HepG2 (cell line): Measurements from ENCODE around the gene DCDC2C. TPM values are rescaled to one million over a fixed set of nuclear protein-coding genes. Genes with fewer than 3 reads are reported as not detected.

Experiments
- ATAC-seq: fragments of 200-7000 bp; cut with Tn5 transposase; 3 replicates; pipeline ENCODE4 v1.9.1; 2020; ENCODE audit warnings: mild to moderate bottlenecking, moderate library complexity
- BruUV-seq: library from RNA; stranded (reverse); fragments of 400-500 nt; replicated peaks from 2 replicates; lab custom pipeline; 2021; lab: Mats Ljungman, UMichigan
- CTCF ChIA-PET: fragments of 300-600 bp; formaldehyde crosslinking; extraction: SDS; loops from one replicate; lab custom pipeline; 2021; ENCODE audit warnings: low total read pairs, inconsistent platforms, low intra/inter-chr PET ratio; lab: Yijun Ruan, JAX
- POLR2A ChIA-PET: fragments of 350-600 bp; sonication (Branson Sonifier 250); formaldehyde crosslinking; loops from one replicate; lab custom pipeline; 2020; ENCODE audit warnings: antibody characterized with exemption, inconsistent platforms; lab: Yijun Ruan, JAX
- DNase-seq: peaks from one replicate; pipeline ENCODE4 v3.0.0-alpha.2; 2015; ENCODE audit warnings: low spot score
- FAIRE-seq: peaks from 3 replicates; lab custom pipeline; 2011; peaks lifted over from hg19 to GRCh38; lab: Jason Lieb, UNC
- H2AFZ ChIP-seq: one replicate; pipeline ENCODE4 v1.6.1; 2011; ENCODE audit warnings: low read length, inconsistent platforms
- H3K27ac ChIP-seq: fragments of 300-600 bp; 3 replicates; pipeline ENCODE4 v1.8.0; 2011; ENCODE audit warnings: mixed run types, mild to moderate bottlenecking, mixed read lengths, low read length, inconsistent platforms; ENCODE audit not compliant: insufficient read depth; ENCODE audit errors: extremely low read length
- H3K27me3 ChIP-seq, 2 experiments: fragments of 200-600 bp in 1 of 2; 2 replicates in 1 of 2; 3 replicates in 1 of 2; pipeline versions ENCODE4 v1.6.0 to v1.8.0; 2011; ENCODE audit warnings: low read length in 2 of 2, mild to moderate bottlenecking in 2 of 2, moderate library complexity in 2 of 2, inconsistent platforms in 1 of 2; ENCODE audit not compliant: insufficient read depth in 2 of 2, control insufficient read depth in 1 of 2
- H3K36me3 ChIP-seq, 2 experiments: fragments of 200-600 bp in 1 of 2; replicated peaks in 1 of 2; 2 replicates in 1 of 2; 3 replicates in 1 of 2; pipeline versions ENCODE4 v1.5.1 to v1.8.0; 2011; ENCODE audit warnings: low read length in 2 of 2, inconsistent platforms in 1 of 2; ENCODE audit not compliant: insufficient read depth in 2 of 2, control insufficient read depth in 1 of 2
- H3K4me1 ChIP-seq: 2 replicates; pipeline ENCODE4 v1.5.1; 2012; ENCODE audit warnings: low read length, inconsistent platforms; ENCODE audit not compliant: insufficient read depth
- H3K4me2 ChIP-seq: 2 replicates; pipeline ENCODE4 v1.6.0; 2011; ENCODE audit warnings: low read depth, low read length, inconsistent platforms
- H3K4me3 ChIP-seq, 3 experiments: fragments of 200-600 bp in 1 of 3; sonication (generic), shearing (Covaris generic) in 1 of 3; replicated peaks in 1 of 3; 2 replicates each; pipeline ENCODE4 v1.5.1; 2011 to 2016; ENCODE audit warnings: low read length in 3 of 3, inconsistent platforms in 2 of 3, low read depth in 2 of 3, mild to moderate bottlenecking in 2 of 3, control low read depth in 1 of 3, mixed read lengths in 1 of 3; ENCODE audit not compliant: insufficient read depth in 1 of 3
- H3K79me2 ChIP-seq: one replicate; pipeline ENCODE4 v1.6.1; 2011; ENCODE audit warnings: low read length, inconsistent platforms; ENCODE audit not compliant: insufficient read depth
- H3K9ac ChIP-seq: 2 replicates; pipeline ENCODE4 v1.6.0; 2011; ENCODE audit warnings: mild to moderate bottlenecking, low read depth, low read length, inconsistent platforms; ENCODE audit not compliant: insufficient read depth
- H3K9me3 ChIP-seq: 2 replicates; pipeline ENCODE4 v1.5.1; 2012; ENCODE audit warnings: mild to moderate bottlenecking, low read length
- H4K20me1 ChIP-seq: 2 replicates; pipeline ENCODE4 v1.6.0; 2011; ENCODE audit warnings: inconsistent platforms, mild to moderate bottlenecking, low read length, moderate library complexity; ENCODE audit not compliant: insufficient read depth
- ARNT ChIP-seq: fragments of 450-650 bp; IDR thresholded peaks from 2 replicates; pipeline ENCODE4 v1.6.1; 2017
- ATRX ChIP-seq: sonication (generic); formaldehyde crosslinking; IDR thresholded peaks from 2 replicates; pipeline ENCODE4 v1.4.0; 2020; ENCODE audit warnings: missing genetic modification reagents, borderline replicate concordance
- BRD4 ChIP-seq: sonication (generic); formaldehyde crosslinking; IDR thresholded peaks from 2 replicates; pipeline ENCODE4 v1.4.0; 2020; ENCODE audit warnings: missing genetic modification reagents
- HOXA7 ChIP-seq: sonication (generic); formaldehyde crosslinking; IDR thresholded peaks from 2 replicates; pipeline ENCODE4 v1.8.1; 2022; ENCODE audit warnings: mild to moderate bottlenecking, missing genetic modification reagents, moderate library complexity
- KMT2A ChIP-seq: sonication (generic); formaldehyde crosslinking; IDR thresholded peaks from 2 replicates; pipeline ENCODE4 v1.4.0; 2020; ENCODE audit warnings: missing genetic modification reagents
- MEIS2 ChIP-seq: sonication (generic); formaldehyde crosslinking; IDR thresholded peaks from 2 replicates; pipeline ENCODE4 v1.9.0; 2021; ENCODE audit warnings: mild to moderate bottlenecking, missing genetic modification reagents
- MYC ChIP-seq: sonication (generic); formaldehyde crosslinking; IDR thresholded peaks from 2 replicates; pipeline ENCODE4 v1.9.0; 2021; ENCODE audit warnings: missing genetic modification reagents, borderline replicate concordance
- RBM22 ChIP-seq: fragments of 200-400 bp; formaldehyde crosslinking; optimal IDR thresholded peaks from 2 replicates; pipeline ENCODE3; 2017; ENCODE audit warnings: mild to moderate bottlenecking, low read length, moderate library complexity
- ZBTB7B ChIP-seq: sonication (generic); formaldehyde crosslinking; IDR thresholded peaks from 2 replicates; pipeline ENCODE4 v1.4.0; 2020; ENCODE audit warnings: missing genetic modification reagents
- ZNF383 ChIP-seq: sonication (generic); formaldehyde crosslinking; IDR thresholded peaks from 2 replicates; pipeline ENCODE4 v1.4.0; 2020; ENCODE audit warnings: missing genetic modification reagents, mild to moderate bottlenecking, borderline replicate concordance
- ZNF678 ChIP-seq: sonication (generic); formaldehyde crosslinking; IDR thresholded peaks from 2 replicates; pipeline ENCODE4 v1.4.0; 2020; ENCODE audit warnings: mild to moderate bottlenecking, missing genetic modification reagents
- ZNF792 ChIP-seq: IDR thresholded peaks from 2 replicates; pipeline ENCODE4 v1.6.1; 2016
- WGBS: methylation state at CpG from one replicate; pipeline ENCODE4 v1.1.6; 2017; ENCODE audit warnings: low lambda C conversion rate; 5-methylcytosine and 5-hydroxymethylcytosine counted together
- in situ Hi-C: cut with HindIII; loops from 2 replicates; pipeline ENCODE4 v1.10.0; 2017; ENCODE audit warnings: low pct_unique_long_range_greater_than_20kb; ENCODE audit not compliant: extremely low pct_ligation_motif_present
- intact Hi-C: fragments of 100-400 bp; cut with micrococcal nuclease; formaldehyde crosslinking; loops from one replicate; pipeline ENCODE4 v1.10.0; 2022; ENCODE audit not compliant: unreplicated experiment
- polyA plus RNA-seq, 8 experiments: library from polyadenylated mRNA; depleted of rRNA in 3 of 8; stranded (reverse) in 7 of 8; unstranded in 1 of 8; fragments of >200 nt; fragmentation: Illumina TruSeq in 4 of 8; extraction: Trizol in 4 of 8; gene quantifications; 2 replicates each; pipeline versions ENCODE4 v1.2.1 to v1.2.3, GENCODE V29; 2011 to 2016; ENCODE audit warnings: low read depth in 4 of 8, missing spikeins in 1 of 8, mixed read lengths in 1 of 8; ENCODE audit not compliant: insufficient read depth in 1 of 8
- total RNA-seq, 5 experiments: library from RNA; depleted of rRNA; stranded (reverse); fragments of >200 nt; fragmentation: Illumina TruSeq; extraction: Trizol; gene quantifications; 2 replicates each; pipeline ENCODE4 v1.2.3, GENCODE V29; 2016; ENCODE audit warnings: low read depth in 1 of 5
- TF ChIP-seq, protein P1 (sequence below): fragments of 450-650 bp; IDR thresholded peaks from 2 replicates; pipeline ENCODE4 v1.6.1; 2017
- TF ChIP-seq, protein P2 (sequence below): sonication (generic); formaldehyde crosslinking; IDR thresholded peaks from 2 replicates; pipeline ENCODE4 v1.5.1; 2020; ENCODE audit warnings: missing genetic modification reagents, mild to moderate bottlenecking, borderline replicate concordance

Gene DCDC2C
- total and polyA plus RNA-seq, 2 of the 13 experiments (the other 11 are each of a cell fraction or from before 2014, with no cell fraction given): not detected

DNA sequence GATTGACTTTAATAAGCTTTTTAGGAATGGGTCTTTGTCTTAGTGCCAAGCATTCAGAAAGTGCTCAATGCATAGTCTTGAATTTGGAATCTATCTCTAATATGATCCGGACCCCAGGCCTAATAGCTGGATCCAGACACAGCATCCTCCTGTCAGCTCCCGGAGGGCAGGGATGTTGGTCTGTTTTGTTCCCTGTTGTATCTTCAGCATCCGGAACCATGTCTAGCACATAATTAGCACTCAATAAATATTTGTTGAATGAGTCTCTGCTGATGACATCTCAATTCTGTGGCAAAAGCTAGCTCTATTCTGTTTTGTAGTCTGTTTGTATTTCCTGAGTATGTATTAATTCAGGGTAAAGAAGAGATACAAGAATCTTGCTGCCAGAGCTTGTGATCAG, 169.1 kb downstream of the DCDC2C start:
- BruUV-seq: no TSS peak
- intact Hi-C loops (no loop called here), in situ Hi-C loops (no loop called here)
- ChIA-PET POLR2A (no interaction called here), CTCF (no interaction called here)
- H3K79me2 ChIP-seq: no peaks in the 10 kb centered on the region
- H3K4me3 ChIP-seq: no peak overlapping the region
- ATAC-seq (no peak), DNase-seq (no peak), FAIRE-seq (no peak)
- H3K9me3 ChIP-seq: no peaks in the 10 kb centered on the region
- H3K27me3 ChIP-seq: peaks cover 0 to 14% of the 10 kb centered on the region in 2 experiments; a peak in 2 of 5 replicates
- TF ChIP-seq HOXA7: no peak
- no peak for TF ChIP-seq ARNT
- no peak for TF ChIP-seq ZNF383 (CRISPR knock-in tag)
- TF ChIP-seq, protein P1, sequence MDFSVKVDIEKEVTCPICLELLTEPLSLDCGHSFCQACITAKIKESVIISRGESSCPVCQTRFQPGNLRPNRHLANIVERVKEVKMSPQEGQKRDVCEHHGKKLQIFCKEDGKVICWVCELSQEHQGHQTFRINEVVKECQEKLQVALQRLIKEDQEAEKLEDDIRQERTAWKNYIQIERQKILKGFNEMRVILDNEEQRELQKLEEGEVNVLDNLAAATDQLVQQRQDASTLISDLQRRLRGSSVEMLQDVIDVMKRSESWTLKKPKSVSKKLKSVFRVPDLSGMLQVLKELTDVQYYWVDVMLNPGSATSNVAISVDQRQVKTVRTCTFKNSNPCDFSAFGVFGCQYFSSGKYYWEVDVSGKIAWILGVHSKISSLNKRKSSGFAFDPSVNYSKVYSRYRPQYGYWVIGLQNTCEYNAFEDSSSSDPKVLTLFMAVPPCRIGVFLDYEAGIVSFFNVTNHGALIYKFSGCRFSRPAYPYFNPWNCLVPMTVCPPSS: no peak
- no peak for TF ChIP-seq MEIS2
- TF ChIP-seq ZBTB7B (CRISPR knock-in tag): no peak
- no peak for TF ChIP-seq KMT2A (CRISPR knock-in tag)
- TF ChIP-seq BRD4: no peak
- TF ChIP-seq ZNF678 (CRISPR knock-in tag): no peak
- no peak for TF ChIP-seq RBM22
- no peak for TF ChIP-seq MYC (CRISPR knock-in tag)
- no peak for TF ChIP-seq ATRX (CRISPR knock-in tag)
- TF ChIP-seq ZNF792 (CRISPR knock-in tag): no peak
- TF ChIP-seq, protein P2, sequence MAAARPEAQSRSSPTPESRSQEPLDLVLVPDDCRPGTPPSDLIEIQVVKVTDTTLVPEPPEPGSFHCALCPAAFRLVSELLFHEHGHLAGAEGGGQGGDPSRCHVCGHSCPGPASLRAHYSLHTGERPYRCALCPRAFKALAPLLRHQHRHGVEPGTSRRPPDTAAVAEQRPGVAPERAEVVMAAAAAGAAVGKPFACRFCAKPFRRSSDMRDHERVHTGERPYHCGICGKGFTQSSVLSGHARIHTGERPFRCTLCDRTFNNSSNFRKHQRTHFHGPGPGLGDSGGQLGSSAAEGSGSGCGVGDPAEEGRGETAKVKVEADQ (CRISPR knock-in tag): no peak
- no peaks in the 10 kb centered on the region for H3K36me3 ChIP-seq
- H3K9ac ChIP-seq: no peak overlapping the region
- H3K4me2 ChIP-seq: no peak overlapping the region
- H3K4me1 ChIP-seq: no peaks in the 10 kb centered on the region
- H2AFZ ChIP-seq: no peak overlapping the region
- 22% methylated on average over 3 of the region's 3 CpGs for WGBS
- no peaks in the 10 kb centered on the region for H4K20me1 ChIP-seq
- no peak overlapping the region for H3K27ac ChIP-seq
